Measurements from ENCODE around the gene AAMDC. TPM values are rescaled to one million over a fixed set of nuclear protein-coding genes. Genes with fewer than 3 reads are reported as not detected.
"Not testable (repeated sequence)": the region's sequence is repeated elsewhere in the genome, so short reads cannot be mapped to it uniquely, and the experiment has no call there.

The AAMDC gene

DNA sequence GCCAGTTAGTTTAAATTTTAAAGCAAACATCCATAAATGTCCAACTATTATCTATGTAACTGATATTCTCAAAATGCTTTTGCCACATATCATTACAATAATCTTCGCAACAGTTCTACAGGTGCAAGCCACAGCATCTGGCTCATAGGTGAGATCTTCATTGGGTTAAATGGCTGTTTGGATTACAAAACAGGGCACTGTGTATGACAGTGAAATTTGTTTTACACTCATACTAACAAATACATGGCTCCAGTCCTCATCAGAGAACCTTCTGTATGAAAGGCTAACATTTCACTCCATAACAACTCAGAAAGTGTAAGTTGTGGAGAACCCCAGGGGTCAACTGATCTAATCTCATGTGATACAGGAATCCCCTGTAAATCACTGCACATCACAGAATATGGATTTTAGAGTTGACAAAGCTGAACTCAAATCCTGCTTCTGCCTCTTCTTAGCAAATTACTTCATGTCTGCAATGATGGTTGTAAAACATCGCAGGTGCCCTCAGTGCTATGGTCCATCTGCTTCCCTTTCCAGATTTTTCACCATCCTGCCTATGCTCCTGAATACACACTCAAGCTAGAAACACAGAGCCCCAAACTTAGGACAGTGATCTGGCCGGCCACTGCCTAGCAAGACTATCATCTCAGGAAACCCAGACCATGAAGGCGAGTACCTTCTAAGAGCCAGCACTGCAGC is 92.8 kb downstream of the AAMDC start:
- H3K9ac ChIP-seq (ENCODE audit: low read depth, low read length, poor library complexity); H3K4ac ChIP-seq (ENCODE audit: low read length); H4K91ac ChIP-seq (ENCODE audit: low read depth, low read length, poor library complexity); H2BK5ac ChIP-seq (ENCODE audit: low read length); H2AK5ac ChIP-seq (ENCODE audit: low read depth, low read length); H3K27ac ChIP-seq (replicated peaks; ENCODE audit: low read length); H3K18ac ChIP-seq (ENCODE audit: low read length); H3K23ac ChIP-seq (ENCODE audit: low read depth, low read length, poor library complexity); H2BK120ac ChIP-seq (ENCODE audit: low read depth, low read length); H3K9me3 ChIP-seq (replicated peaks in 1 of 2; ENCODE audit: control insufficient read depth in 2 of 2, insufficient read depth in 1 of 2, low read depth in 1 of 2, low read length in 2 of 2); H2BK15ac ChIP-seq (ENCODE audit: low read length); H4K8ac ChIP-seq (ENCODE audit: low read depth, low read length); H3K4me2 ChIP-seq (ENCODE audit: insufficient read depth, low read length, poor library complexity, severe bottlenecking); H3K79me1 ChIP-seq (ENCODE audit: low read depth, low read length); DNase-seq (ENCODE audit: low spot score); H3K4me1 ChIP-seq (ENCODE audit: control insufficient read depth in 2 of 2, insufficient read depth in 1 of 2, low read depth in 1 of 2, low read length in 2 of 2); H3K27me3 ChIP-seq (ENCODE audit: control insufficient read depth in 3 of 3, insufficient read depth in 3 of 3, low read depth in 1 of 3, low read length in 3 of 3); H2BK12ac ChIP-seq (ENCODE audit: low read length); H2AFZ ChIP-seq (ENCODE audit: low read length); H3K4me3 ChIP-seq (ENCODE audit: low read length in 2 of 2); H3K14ac ChIP-seq (ENCODE audit: low read length): not testable (repeated sequence)
- peaks cover 0 to 39% of the 10 kb centered on the region in 2 donors for H3K36me3 ChIP-seq (replicated peaks in 1 of 2; ENCODE audit: control insufficient read depth in 2 of 2, insufficient read depth in 2 of 2, low read length in 2 of 2)
- no CpG with 5 or more reads among the region's 4 CpGs for WGBS, 2 donors (ENCODE audit: extremely low coverage in 2 of 2, insufficient read length in 2 of 2, insufficient replicate concordance in 1 of 2)

DNA sequence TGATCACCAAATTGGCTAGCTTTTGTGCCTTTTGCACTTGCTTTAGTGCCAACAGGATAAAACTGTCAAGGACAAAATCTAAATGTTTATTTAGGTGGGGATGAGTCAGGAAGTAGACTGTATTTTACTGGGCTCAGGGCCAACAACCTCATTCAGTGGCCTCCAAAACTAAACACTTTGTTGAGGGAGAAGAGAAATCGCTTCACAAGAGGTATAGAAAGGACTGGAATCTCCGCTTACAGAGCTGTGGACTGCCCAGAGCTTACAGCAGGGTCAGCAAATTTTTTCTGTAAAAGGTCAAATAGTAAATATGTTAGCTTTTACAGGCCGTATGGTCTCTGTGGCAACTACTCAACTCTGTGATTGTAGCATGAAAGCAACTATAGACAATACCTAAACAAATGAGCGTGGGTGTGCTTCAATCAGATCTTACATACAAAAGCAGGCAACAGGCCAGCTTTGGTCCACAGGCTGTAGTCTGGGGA is 93.4 kb downstream of the AAMDC start:
- H3K4me1 ChIP-seq (ENCODE audit: control insufficient read depth in 2 of 2, insufficient read depth in 1 of 2, low read depth in 1 of 2, low read length in 2 of 2); H2BK12ac ChIP-seq (ENCODE audit: low read length); H3K4me3 ChIP-seq (ENCODE audit: low read length in 2 of 2); H2AK5ac ChIP-seq (ENCODE audit: low read depth, low read length); H4K8ac ChIP-seq (ENCODE audit: low read depth, low read length); H3K4me2 ChIP-seq (ENCODE audit: insufficient read depth, low read length, poor library complexity, severe bottlenecking); H3K9ac ChIP-seq (ENCODE audit: low read depth, low read length, poor library complexity); H3K9me3 ChIP-seq (replicated peaks in 1 of 2; ENCODE audit: control insufficient read depth in 2 of 2, insufficient read depth in 1 of 2, low read depth in 1 of 2, low read length in 2 of 2); H2BK15ac ChIP-seq (ENCODE audit: low read length); H2BK5ac ChIP-seq (ENCODE audit: low read length); H3K14ac ChIP-seq (ENCODE audit: low read length); H3K27me3 ChIP-seq (ENCODE audit: control insufficient read depth in 3 of 3, insufficient read depth in 3 of 3, low read depth in 1 of 3, low read length in 3 of 3); H3K4ac ChIP-seq (ENCODE audit: low read length); H4K91ac ChIP-seq (ENCODE audit: low read depth, low read length, poor library complexity); H3K79me1 ChIP-seq (ENCODE audit: low read depth, low read length); H2AFZ ChIP-seq (ENCODE audit: low read length); H2BK120ac ChIP-seq (ENCODE audit: low read depth, low read length); H3K27ac ChIP-seq (replicated peaks; ENCODE audit: low read length); H3K18ac ChIP-seq (ENCODE audit: low read length); H3K23ac ChIP-seq (ENCODE audit: low read depth, low read length, poor library complexity); DNase-seq (ENCODE audit: low spot score): not testable (repeated sequence)
- WGBS, 2 donors (ENCODE audit: extremely low coverage in 2 of 2, insufficient read length in 2 of 2, insufficient replicate concordance in 1 of 2): no CpG with 5 or more reads among the region's 4 CpGs
- peaks cover 0 to 35% of the 10 kb centered on the region in 2 donors for H3K36me3 ChIP-seq (replicated peaks in 1 of 2; ENCODE audit: control insufficient read depth in 2 of 2, insufficient read depth in 2 of 2, low read length in 2 of 2)

DNA sequence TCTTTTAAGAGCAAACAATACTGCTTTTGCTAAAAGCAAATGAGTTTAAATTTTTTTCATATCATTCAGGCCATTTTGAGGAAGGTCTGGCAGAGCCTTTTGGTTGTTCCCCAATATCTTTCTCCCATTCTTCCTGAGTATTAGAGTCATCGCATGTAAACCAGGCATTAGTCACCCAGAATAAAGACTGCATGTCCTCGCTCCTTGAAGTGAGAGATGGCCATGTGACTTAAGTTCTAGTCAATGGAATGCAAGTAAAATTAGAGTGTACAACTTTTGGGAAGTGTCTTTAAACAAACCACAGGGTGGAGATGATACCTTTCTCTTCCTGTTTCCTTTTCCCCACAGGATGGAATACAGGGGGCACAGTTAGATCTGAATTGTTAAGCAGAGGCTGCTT is 96.8 kb downstream of the AAMDC start:
- H2BK120ac ChIP-seq (ENCODE audit: low read depth, low read length); H3K4ac ChIP-seq (ENCODE audit: low read length); H3K14ac ChIP-seq (ENCODE audit: low read length); H3K79me1 ChIP-seq (ENCODE audit: low read depth, low read length); H2AFZ ChIP-seq (ENCODE audit: low read length); H2BK5ac ChIP-seq (ENCODE audit: low read length); H2BK12ac ChIP-seq (ENCODE audit: low read length); DNase-seq (ENCODE audit: low spot score); H3K9ac ChIP-seq (ENCODE audit: low read depth, low read length, poor library complexity); H4K8ac ChIP-seq (ENCODE audit: low read depth, low read length); H4K91ac ChIP-seq (ENCODE audit: low read depth, low read length, poor library complexity); H2AK5ac ChIP-seq (ENCODE audit: low read depth, low read length); H3K27me3 ChIP-seq (ENCODE audit: control insufficient read depth in 3 of 3, insufficient read depth in 3 of 3, low read depth in 1 of 3, low read length in 3 of 3); H3K18ac ChIP-seq (ENCODE audit: low read length); H3K4me3 ChIP-seq (ENCODE audit: low read length in 2 of 2); H3K4me1 ChIP-seq (ENCODE audit: control insufficient read depth in 2 of 2, insufficient read depth in 1 of 2, low read depth in 1 of 2, low read length in 2 of 2); H3K4me2 ChIP-seq (ENCODE audit: insufficient read depth, low read length, poor library complexity, severe bottlenecking); H3K23ac ChIP-seq (ENCODE audit: low read depth, low read length, poor library complexity); H3K9me3 ChIP-seq (replicated peaks in 1 of 2; ENCODE audit: control insufficient read depth in 2 of 2, insufficient read depth in 1 of 2, low read depth in 1 of 2, low read length in 2 of 2); H3K27ac ChIP-seq (replicated peaks; ENCODE audit: low read length); H2BK15ac ChIP-seq (ENCODE audit: low read length): not testable (repeated sequence)
- peaks cover 0 to 30% of the 10 kb centered on the region in 2 donors for H3K36me3 ChIP-seq (replicated peaks in 1 of 2; ENCODE audit: control insufficient read depth in 2 of 2, insufficient read depth in 2 of 2, low read length in 2 of 2)
- no CpG with 5 or more reads among the region's 2 CpGs for WGBS, 2 donors (ENCODE audit: extremely low coverage in 2 of 2, insufficient read length in 2 of 2, insufficient replicate concordance in 1 of 2)

Small RNAs within 50 kb of the gene (small RNA-seq; reads per million reads assigned to genes)
- gene AP002812.4 (ENCODE audit: insufficient read depth): not detected

Data from neuronal stem cell (in vitro differentiated cells).